NCI-H774 (cell line): ENCODE data around the gene CHST7.
"Not testable (repeated sequence)": the region's sequence is repeated elsewhere in the genome, so short reads cannot be mapped to it uniquely, and the experiment has no call there.

Experiments
- DNase-seq: peaks from one replicate; lab custom pipeline; 2025; lab: John Stamatoyannopoulos, UW

The CHST7 gene

GRCh38 chrX:46573331-46573891 lies at the start of gene CHST7:
CHST7 (plus strand) TSS chrX:46573765; CDS start chrX:46573932, 167 bp downstream.
- DNase-seq: peak; percentile 25

- DNase-seq: not testable (repeated sequence)
These were observed 44.9 kb upstream of the CHST7 start for GRCh38 chrX:46528640-46529039.

- not testable (repeated sequence) for DNase-seq
These were observed 43.7 kb upstream of the CHST7 start for GRCh38 chrX:46529740-46530403.

GRCh38 chrX:46530404-46530908 lies 43.1 kb upstream of the CHST7 start:
- not testable (repeated sequence) for DNase-seq

- DNase-seq: no peak
These were observed 42.1 kb upstream of the CHST7 start for GRCh38 chrX:46531442-46531841.

- DNase-seq: no peak
These were observed 30.1 kb upstream of the CHST7 start for GRCh38 chrX:46543441-46543840.

GRCh38 chrX:46544527-46544926 lies 29.0 kb upstream of the CHST7 start:
- not testable (repeated sequence) for DNase-seq

- peak; percentile 77 for DNase-seq
These were observed 28.2 kb upstream of the CHST7 start, which contains the start of gene ZNF674 for GRCh38 chrX:46545111-46546005. ZNF674 (minus strand) TSS chrX:46545421; CDS start chrX:46542087, 3,334 bp downstream.

GRCh38 chrX:46547857-46548256 lies 25.7 kb upstream of the CHST7 start:
- DNase-seq: no peak

GRCh38 chrX:46549914-46550313 lies 23.7 kb upstream of the CHST7 start:
- no peak for DNase-seq

GRCh38 chrX:46551494-46552128 lies 22.0 kb upstream of the CHST7 start:
- DNase-seq: no peak

GRCh38 chrX:46553935-46554334 lies 19.6 kb upstream of the CHST7 start:
- DNase-seq: no peak

- no peak for DNase-seq
These were observed 18.6 kb upstream of the CHST7 start for GRCh38 chrX:46554942-46555341.

GRCh38 chrX:46559062-46559461 lies 14.5 kb upstream of the CHST7 start:
- DNase-seq: no peak

GRCh38 chrX:46561824-46562657 lies 11.5 kb upstream of the CHST7 start:
- DNase-seq: no peak

GRCh38 chrX:46567388-46567787 lies 6.2 kb upstream of the CHST7 start:
- DNase-seq: no peak

- DNase-seq: no peak
These were observed 3.9 kb upstream of the CHST7 start for GRCh38 chrX:46569621-46570020.

- no peak for DNase-seq
These were observed 1.9 kb upstream of the CHST7 start for GRCh38 chrX:46571423-46572339.

GRCh38 chrX:46572340-46572936 lies 1.1 kb upstream of the CHST7 start:
- DNase-seq: no peak
